Cardiac septum (tissue), 1 donor: ENCODE measurements around the gene POLD3. TPM values are rescaled to one million over a fixed set of nuclear protein-coding genes. Genes with fewer than 3 reads are reported as not detected.

Source experiments
- DNase-seq: peaks from one replicate; pipeline ENCODE4 v3.0.0-alpha.2; 2020; ENCODE audit warnings: low spot score
- intact Hi-C: fragments of 100-400 bp; cut with DNase I; formaldehyde crosslinking; loops from one replicate; pipeline ENCODE4 v1.14.0; 2022
- total RNA-seq: library from RNA; stranded (reverse); fragmentation: NEBNext Ultra II Directional; extraction: Animal tissue kit (Norgen Biotek cat#: 25700); gene quantifications from one replicate; pipeline ENCODE4 v1.2.1, GENCODE V29; 2021
- donor health status: DM: no; HTN: no; CAD: no.

The POLD3 gene
- total RNA-seq, 1 donor from 2014 or later: 6.9 TPM

- peak; percentile 80 for DNase-seq
- intact Hi-C loops: no loop called here
Observed at GRCh38 chr11:74681686-74682651, 89.6 kb downstream of the POLD3 start.

- intact Hi-C loops: no loop called here
- DNase-seq: peak; percentile 36
Observed at GRCh38 chr11:74682731-74683278, 90.4 kb downstream of the POLD3 start.

GRCh38 chr11:74683279-74683871 is 91.0 kb downstream of the POLD3 start:
- intact Hi-C loops: no loop called here
- DNase-seq: peak; percentile 74

- peak; percentile 22 for DNase-seq
- intact Hi-C loops: no loop called here
Observed at GRCh38 chr11:74683941-74684481, 91.6 kb downstream of the POLD3 start.

- DNase-seq: peak; percentile 61
- intact Hi-C loops: no loop called here
Observed at GRCh38 chr11:74684661-74685060, 92.3 kb downstream of the POLD3 start.

- DNase-seq: peak; percentile 7
- intact Hi-C loops: no loop called here
Observed at GRCh38 chr11:74685338-74685737, 93.0 kb downstream of the POLD3 start.

GRCh38 chr11:74685905-74686304 is 93.5 kb downstream of the POLD3 start:
- intact Hi-C loops: no loop called here
- peak; percentile 75 for DNase-seq

- DNase-seq: peak; percentile 69
- intact Hi-C loops: no loop called here
Observed at GRCh38 chr11:74686792-74687191, 94.4 kb downstream of the POLD3 start.

- DNase-seq: peak; percentile 9
Observed at GRCh38 chr11:74687237-74688023, 95.0 kb downstream of the POLD3 start.

GRCh38 chr11:74689666-74690065 is 97.3 kb downstream of the POLD3 start:
- intact Hi-C loops: no loop called here
- DNase-seq: no peak

More at GRCh38 chr11:74687237-74688023, 95.0 kb downstream of the POLD3 start:
- intact Hi-C loops: no loop called here

GRCh38 chr11:74691755-74692154 is 99.4 kb downstream of the POLD3 start:
- DNase-seq: no peak
- intact Hi-C loops: no loop called here

Other genes starting within 250 kb of the POLD3 start
- 1.8 TPM for gene PGM2L1, start 194.1 kb upstream of the POLD3 start, total RNA-seq
- 2.1 TPM for gene KCNE3, start 125.0 kb upstream of the POLD3 start, total RNA-seq
- 1.8 TPM for gene LIPT2, start 98.9 kb upstream of the POLD3 start, total RNA-seq
- 4.9 TPM for gene CHRDL2, start 138.8 kb downstream of the POLD3 start, total RNA-seq
- 11.1 TPM for gene RNF169, start 156.3 kb downstream of the POLD3 start, total RNA-seq